GM10266 (cell line): ENCODE results near the gene RIPK4.

Experiments used
- DNase-seq: peaks from one replicate; pipeline ENCODE4 v3.0.0; 2012; ENCODE audit errors: extremely low spot score
- TF ChIP-seq, protein P1 (sequence below): IDR thresholded peaks from 2 replicates; pipeline ENCODE4 v1.5.1; 2012; ENCODE audit warnings: mild to moderate bottlenecking, low read depth; ENCODE audit not compliant: control insufficient read depth, insufficient read depth; ENCODE audit errors: missing control alignments

The RIPK4 gene

DNA sequence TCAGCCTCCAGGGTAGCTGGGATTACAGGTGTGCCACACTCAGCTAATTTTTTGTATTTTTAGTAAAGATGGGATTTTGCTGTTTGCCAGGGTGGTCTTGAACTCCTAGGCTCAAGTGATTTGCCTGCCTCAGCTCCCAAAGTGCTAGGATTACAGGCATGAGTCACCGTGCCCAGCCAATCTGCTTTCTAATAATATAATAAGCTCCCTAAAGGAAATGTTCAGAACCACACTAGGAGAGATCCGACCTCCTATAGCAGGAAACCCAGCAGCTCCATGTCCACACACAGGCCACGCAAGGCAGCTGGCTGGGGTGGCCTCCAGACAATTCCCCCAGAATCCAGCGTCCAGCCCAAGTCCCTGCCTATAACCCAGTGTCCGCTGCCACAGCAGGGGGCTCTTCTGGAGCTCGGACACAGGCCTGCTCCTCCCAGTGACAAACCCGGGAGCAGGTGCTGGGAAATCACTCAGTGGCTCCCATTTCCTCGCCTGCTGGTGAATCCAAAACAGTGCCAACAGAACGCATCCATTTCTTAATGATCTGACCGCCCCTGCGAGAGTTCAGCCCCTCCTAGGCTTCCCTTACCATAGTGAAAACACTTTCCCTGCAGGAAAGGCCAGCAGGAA lies 7.5 kb downstream of the RIPK4 start:
- no peak for DNase-seq

DNA sequence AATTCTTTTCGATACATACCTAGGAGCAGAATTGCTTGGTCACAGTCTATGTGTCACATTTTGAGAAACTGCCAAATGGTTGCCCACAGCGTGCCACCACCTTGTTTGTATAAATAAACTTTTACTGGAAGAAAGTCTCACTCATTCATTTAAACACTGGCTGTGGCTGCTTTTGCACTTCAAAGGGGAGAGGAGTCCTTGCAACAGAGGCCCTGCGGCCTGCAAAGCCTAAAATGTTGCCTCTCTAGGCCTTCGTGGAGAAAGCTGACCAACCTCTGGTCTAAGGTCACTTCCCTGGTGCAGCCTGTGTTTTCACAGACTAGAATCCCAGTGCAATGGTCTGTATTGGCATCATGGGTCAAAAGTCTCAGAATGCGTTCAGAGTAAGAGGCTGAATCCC lies 8.3 kb downstream of the RIPK4 start:
- TF ChIP-seq, protein P1, sequence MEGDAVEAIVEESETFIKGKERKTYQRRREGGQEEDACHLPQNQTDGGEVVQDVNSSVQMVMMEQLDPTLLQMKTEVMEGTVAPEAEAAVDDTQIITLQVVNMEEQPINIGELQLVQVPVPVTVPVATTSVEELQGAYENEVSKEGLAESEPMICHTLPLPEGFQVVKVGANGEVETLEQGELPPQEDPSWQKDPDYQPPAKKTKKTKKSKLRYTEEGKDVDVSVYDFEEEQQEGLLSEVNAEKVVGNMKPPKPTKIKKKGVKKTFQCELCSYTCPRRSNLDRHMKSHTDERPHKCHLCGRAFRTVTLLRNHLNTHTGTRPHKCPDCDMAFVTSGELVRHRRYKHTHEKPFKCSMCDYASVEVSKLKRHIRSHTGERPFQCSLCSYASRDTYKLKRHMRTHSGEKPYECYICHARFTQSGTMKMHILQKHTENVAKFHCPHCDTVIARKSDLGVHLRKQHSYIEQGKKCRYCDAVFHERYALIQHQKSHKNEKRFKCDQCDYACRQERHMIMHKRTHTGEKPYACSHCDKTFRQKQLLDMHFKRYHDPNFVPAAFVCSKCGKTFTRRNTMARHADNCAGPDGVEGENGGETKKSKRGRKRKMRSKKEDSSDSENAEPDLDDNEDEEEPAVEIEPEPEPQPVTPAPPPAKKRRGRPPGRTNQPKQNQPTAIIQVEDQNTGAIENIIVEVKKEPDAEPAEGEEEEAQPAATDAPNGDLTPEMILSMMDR: no peak
- DNase-seq: no peak

More for the DNA sequence above, 7.5 kb downstream of the RIPK4 start:
- TF ChIP-seq, protein P1: no peak

DNA sequence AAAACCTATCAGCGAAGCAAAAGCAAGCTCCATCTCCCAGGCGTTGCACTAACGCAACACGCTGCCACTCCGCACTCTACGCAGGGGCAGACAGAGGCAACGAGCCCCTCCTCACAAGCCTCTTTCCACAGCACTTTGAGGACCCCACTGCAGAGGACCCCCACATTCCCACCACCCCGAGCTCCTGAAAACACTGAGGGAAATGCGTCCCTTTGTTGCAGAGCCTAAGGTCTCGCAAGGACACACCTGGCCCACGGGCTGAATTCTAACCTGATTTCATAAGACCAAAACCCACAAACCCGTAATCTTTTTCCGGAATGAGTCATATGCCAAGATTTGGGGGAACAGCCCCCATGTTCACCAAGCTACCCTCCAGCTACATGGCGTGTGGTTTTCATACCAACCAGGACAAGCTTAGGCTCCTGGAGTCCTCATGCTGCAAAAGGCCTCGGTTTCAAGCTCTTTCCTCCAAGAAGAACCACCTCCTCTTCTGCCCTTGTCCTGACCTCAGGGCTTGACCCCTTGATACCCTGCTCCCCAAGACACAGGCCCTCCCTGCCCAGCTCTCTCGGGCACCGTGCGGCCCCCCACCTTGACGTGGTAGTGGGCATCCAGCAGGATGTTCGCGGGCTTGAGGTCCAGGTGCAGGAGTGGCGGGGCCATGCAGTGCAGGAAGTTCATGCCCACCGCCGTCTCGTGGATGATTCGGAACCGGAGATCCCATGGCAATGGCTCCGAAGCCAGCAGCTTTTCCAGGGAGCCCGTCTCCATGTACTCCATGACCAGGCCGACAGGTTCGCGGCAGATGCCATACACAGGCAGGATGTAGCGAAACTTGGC lies 10.7 kb downstream of the RIPK4 start:
- TF ChIP-seq, protein P1: no peak
- no peak for DNase-seq

DNA sequence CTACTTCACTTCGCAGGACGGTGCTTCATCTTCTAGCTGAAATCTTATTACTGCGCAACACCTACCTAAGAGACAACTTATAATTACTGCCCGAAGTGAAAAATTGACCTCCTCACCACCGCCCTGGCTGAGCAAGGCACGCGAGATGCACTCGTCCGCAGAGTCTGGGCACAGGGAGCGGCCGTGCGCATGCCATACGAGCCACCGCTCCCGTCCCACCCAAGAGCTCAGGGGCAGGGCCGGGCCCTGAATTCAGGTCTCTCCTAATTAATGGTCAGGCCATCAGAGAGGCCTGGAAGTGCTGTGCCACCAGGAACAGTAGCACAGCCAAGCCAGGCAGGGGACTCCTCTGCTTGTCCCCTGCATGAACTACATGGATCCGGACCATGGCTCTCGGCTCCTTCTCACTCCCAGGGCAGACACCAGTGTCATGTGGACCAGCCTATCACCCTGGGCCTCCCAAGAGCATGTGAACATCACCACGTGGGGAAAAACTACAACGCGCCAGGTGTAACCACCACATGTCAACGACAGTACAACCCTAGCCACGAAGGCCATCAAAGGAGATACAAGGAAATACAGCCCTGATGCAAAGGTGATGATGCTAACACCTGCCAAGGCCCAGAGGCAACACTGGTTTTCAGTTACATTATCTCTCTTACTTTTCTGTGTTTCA lies 11.5 kb downstream of the RIPK4 start:
- no peak for DNase-seq
- TF ChIP-seq, protein P1: no peak

DNA sequence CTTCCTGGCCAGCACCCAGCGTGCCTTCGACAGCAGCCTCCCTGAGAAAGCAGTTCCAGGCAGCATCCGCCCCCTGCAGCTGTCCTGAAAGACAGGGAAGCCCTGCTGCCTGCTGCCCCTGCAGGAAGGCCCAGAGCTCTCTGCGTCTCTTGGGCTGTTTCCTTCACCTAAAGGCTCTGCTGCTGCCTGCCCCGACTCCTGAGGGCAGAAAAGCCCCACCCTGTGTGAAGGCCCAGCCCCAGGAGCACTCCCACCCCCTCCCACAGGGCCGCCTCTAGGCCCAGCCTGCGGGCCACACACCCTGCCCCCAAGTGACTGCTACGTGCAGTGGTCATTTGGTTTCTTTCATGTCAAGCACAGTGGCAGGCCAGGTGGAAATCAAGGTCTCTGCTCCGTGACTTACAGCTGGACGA lies 12.4 kb downstream of the RIPK4 start:
- no peak for DNase-seq
- TF ChIP-seq, protein P1: no peak

DNA sequence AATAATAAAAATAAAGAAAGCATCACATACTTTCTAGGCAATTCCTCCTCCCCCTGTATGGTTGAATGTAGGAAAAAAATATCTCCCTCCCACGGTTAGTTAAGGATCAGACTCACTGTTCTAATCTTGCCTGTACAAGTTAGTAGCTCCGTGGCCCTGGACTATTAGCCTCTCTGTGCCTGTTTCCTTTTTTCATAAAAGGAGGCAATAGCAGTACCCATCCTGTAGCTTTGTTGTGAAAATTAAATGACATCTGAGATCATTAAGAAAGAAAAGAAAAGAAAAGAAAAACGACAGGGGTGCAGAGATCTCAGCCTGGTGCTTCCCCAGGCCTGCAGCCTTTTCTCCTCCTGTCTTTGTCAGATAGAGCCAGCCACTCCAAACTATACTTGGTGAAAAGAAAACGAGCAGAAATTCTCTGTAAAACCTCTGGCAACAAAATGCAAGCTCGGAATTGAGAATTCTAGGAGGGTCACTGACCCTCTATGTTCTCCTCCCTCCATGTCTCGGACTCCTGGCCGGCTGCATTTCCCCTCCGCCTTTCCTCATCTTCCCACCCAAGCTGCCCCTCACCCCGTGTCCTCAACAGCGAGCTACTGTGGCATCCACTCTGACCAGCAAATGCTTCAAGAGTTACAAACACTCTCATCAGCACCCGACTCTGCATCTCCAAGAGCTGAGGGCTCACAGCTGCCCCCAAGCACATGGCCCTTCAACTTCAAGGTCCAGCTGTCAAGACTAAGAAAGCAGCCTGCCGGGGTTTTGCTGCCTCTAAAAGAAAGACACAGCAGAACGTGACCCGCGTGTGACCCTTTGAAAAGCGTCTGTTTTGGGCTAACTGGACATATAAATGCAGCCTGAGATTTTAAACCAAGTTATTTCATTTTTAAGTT lies 13.6 kb downstream of the RIPK4 start:
- DNase-seq: no peak
- TF ChIP-seq, protein P1: no peak
